Measurements from ENCODE around the gene GPBP1L1. TPM values are rescaled to one million over a fixed set of nuclear protein-coding genes. Genes with fewer than 3 reads are reported as not detected.

The GPBP1L1 gene
- total RNA-seq, 1 donor from 2014 or later = 147 TPM

GRCh38 chr1:45668526-45668925, 17.8 kb downstream of the GPBP1L1 start:
- FAIRE-seq = no peak

GRCh38 chr1:45667321-45668111, 18.8 kb downstream of the GPBP1L1 start:
- Histone ChIP-seq H3K27me3 (ENCODE audit: control insufficient read depth, insufficient read depth, low read length) (no peaks in the 10 kb centered on the region), H3K4me3 (ENCODE audit: low read depth, low read length) (no peak overlapping the region), H3K36me3 (ENCODE audit: control insufficient read depth, insufficient read depth, low read length) (peaks cover 2% of the 10 kb centered on the region)
- TF ChIP-seq CTCF (IDR thresholded peaks at IDR 0.05; ENCODE audit: insufficient read depth, low read length, severe bottlenecking) = no peak
- FAIRE-seq (no peak), DNase-seq (ENCODE audit: low read depth) (no peak)

More at GRCh38 chr1:45668526-45668925, 17.8 kb downstream of the GPBP1L1 start:
- Histone ChIP-seq H3K4me3 (ENCODE audit: low read depth, low read length) (no peak overlapping the region), H3K27me3 (ENCODE audit: control insufficient read depth, insufficient read depth, low read length) (no peaks in the 10 kb centered on the region), H3K36me3 (ENCODE audit: control insufficient read depth, insufficient read depth, low read length) (peaks cover 2% of the 10 kb centered on the region)
- DNase-seq (ENCODE audit: low read depth) = no peak
- TF ChIP-seq CTCF (IDR thresholded peaks at IDR 0.05; ENCODE audit: insufficient read depth, low read length, severe bottlenecking) = no peak

GRCh38 chr1:45666836-45667235, 19.5 kb downstream of the GPBP1L1 start:
- Histone ChIP-seq H3K36me3 (ENCODE audit: control insufficient read depth, insufficient read depth, low read length) (peaks cover 2% of the 10 kb centered on the region), H3K27me3 (ENCODE audit: control insufficient read depth, insufficient read depth, low read length) (no peaks in the 10 kb centered on the region), H3K4me3 (ENCODE audit: low read depth, low read length) (no peak overlapping the region)
- TF ChIP-seq CTCF (IDR thresholded peaks at IDR 0.05; ENCODE audit: insufficient read depth, low read length, severe bottlenecking) = no peak
- FAIRE-seq (no peak), DNase-seq (ENCODE audit: low read depth) (no peak)

- Histone ChIP-seq H3K4me3 (ENCODE audit: low read depth, low read length) (no peak overlapping the region), H3K36me3 (ENCODE audit: control insufficient read depth, insufficient read depth, low read length) (peaks cover 20% of the 10 kb centered on the region), H3K27me3 (ENCODE audit: control insufficient read depth, insufficient read depth, low read length) (no peaks in the 10 kb centered on the region)
- no peak for DNase-seq (ENCODE audit: low read depth)
- no peak for TF ChIP-seq CTCF (IDR thresholded peaks at IDR 0.05; ENCODE audit: insufficient read depth, low read length, severe bottlenecking)
- no peak for FAIRE-seq
Measured at GRCh38 chr1:45660336-45660735, 26.0 kb downstream of the GPBP1L1 start.

GRCh38 chr1:45659222-45659621, 27.1 kb downstream of the GPBP1L1 start:
- no peak for TF ChIP-seq CTCF (IDR thresholded peaks at IDR 0.05; ENCODE audit: insufficient read depth, low read length, severe bottlenecking)
- Histone ChIP-seq H3K4me3 (ENCODE audit: low read depth, low read length) (no peak overlapping the region), H3K27me3 (ENCODE audit: control insufficient read depth, insufficient read depth, low read length) (no peaks in the 10 kb centered on the region), H3K36me3 (ENCODE audit: control insufficient read depth, insufficient read depth, low read length) (peaks cover 21% of the 10 kb centered on the region)
- FAIRE-seq (no peak), DNase-seq (ENCODE audit: low read depth) (no peak)

- Histone ChIP-seq H3K4me3 (ENCODE audit: low read depth, low read length) (no peak overlapping the region), H3K27me3 (ENCODE audit: control insufficient read depth, insufficient read depth, low read length) (no peaks in the 10 kb centered on the region), H3K36me3 (ENCODE audit: control insufficient read depth, insufficient read depth, low read length) (peaks cover 23% of the 10 kb centered on the region)
- no peak for DNase-seq (ENCODE audit: low read depth)
- TF ChIP-seq CTCF (IDR thresholded peaks at IDR 0.05; ENCODE audit: insufficient read depth, low read length, severe bottlenecking) = no peak
- no peak for FAIRE-seq
Measured at GRCh38 chr1:45658171-45658570, 28.2 kb downstream of the GPBP1L1 start.
